ENCODE results near the gene ABCA4.

Gene ABCA4

DNA sequence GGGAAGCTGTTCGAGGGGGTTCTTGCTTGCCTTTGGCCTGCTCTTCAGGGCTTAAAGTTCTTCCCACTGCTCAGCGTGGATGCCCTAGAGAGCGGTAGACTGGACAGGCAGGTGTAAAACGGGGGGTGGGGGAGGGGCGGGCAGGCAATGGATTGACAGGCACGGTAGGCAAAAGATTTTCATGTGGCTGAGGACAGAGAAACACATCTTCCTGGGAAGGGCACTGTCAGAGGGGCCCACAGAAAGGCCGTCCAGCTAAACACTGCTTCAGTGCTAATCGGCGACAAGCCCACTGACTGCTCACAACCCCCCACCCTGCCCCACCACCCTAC, 412 bp downstream of the ABCA4 start:
- Histone ChIP-seq H3K18ac (ENCODE audit: low read length) (peak overlapping the region; percentile 33), H3K4me1 (ENCODE audit: control insufficient read depth in 1 of 2, insufficient read depth in 2 of 2, low read length in 2 of 2) (peaks cover 41 to 52% of the 10 kb centered on the region in 2 experiments), H2BK5ac (ENCODE audit: low read depth, low read length, poor library complexity) (peak overlapping the region; percentile 85), H3K9me3 (ENCODE audit: insufficient read depth, low read depth, low read length) (no peaks in the 10 kb centered on the region), H3K4me2 (ENCODE audit: low read length) (no peak overlapping the region), H2BK120ac (ENCODE audit: insufficient read depth, low read length, poor library complexity) (peak overlapping the region; percentile 91), H3K4ac (ENCODE audit: low read depth, low read length) (peak overlapping the region; percentile 43), H3K4me3 (ENCODE audit: low read depth, low read length) (no peak overlapping the region), H2AK5ac (ENCODE audit: low read length) (peak overlapping the region; percentile 81), H4K8ac (ENCODE audit: low read depth, low read length) (peak overlapping the region; percentile 63), H3K79me2 (ENCODE audit: control insufficient read depth, insufficient read depth, low read length, poor library complexity) (peaks cover 16% of the 10 kb centered on the region), H2AFZ (ENCODE audit: insufficient read depth, low read length, poor library complexity) (no peak overlapping the region), H3K27ac (ENCODE audit: low read depth, low read length) (peak overlapping the region; percentile 100), H4K91ac (ENCODE audit: low read depth, low read length) (peak overlapping the region; percentile 78), H2BK12ac (ENCODE audit: low read length) (peak overlapping the region; percentile 70), H3K9ac (ENCODE audit: low read length) (no peak overlapping the region), H3K79me1 (ENCODE audit: low read length) (peaks cover 53% of the 10 kb centered on the region), H3K14ac (ENCODE audit: low read length) (peak overlapping the region; percentile 69), H3K23ac (ENCODE audit: low read length) (no peak overlapping the region), H3K36me3 (ENCODE audit: control insufficient read depth in 1 of 2, insufficient read depth in 2 of 2, low read length in 2 of 2) (no peaks in the 10 kb centered on the region), H4K12ac (ENCODE audit: low read depth, low read length) (no peak overlapping the region), H3K27me3 (ENCODE audit: insufficient read depth, low read length) (no peaks in the 10 kb centered on the region)
- no CpG with 5 or more reads among the region's 9 CpGs for WGBS (ENCODE audit: extremely low coverage, insufficient coverage, insufficient read length)
- no peak for DNase-seq

DNA sequence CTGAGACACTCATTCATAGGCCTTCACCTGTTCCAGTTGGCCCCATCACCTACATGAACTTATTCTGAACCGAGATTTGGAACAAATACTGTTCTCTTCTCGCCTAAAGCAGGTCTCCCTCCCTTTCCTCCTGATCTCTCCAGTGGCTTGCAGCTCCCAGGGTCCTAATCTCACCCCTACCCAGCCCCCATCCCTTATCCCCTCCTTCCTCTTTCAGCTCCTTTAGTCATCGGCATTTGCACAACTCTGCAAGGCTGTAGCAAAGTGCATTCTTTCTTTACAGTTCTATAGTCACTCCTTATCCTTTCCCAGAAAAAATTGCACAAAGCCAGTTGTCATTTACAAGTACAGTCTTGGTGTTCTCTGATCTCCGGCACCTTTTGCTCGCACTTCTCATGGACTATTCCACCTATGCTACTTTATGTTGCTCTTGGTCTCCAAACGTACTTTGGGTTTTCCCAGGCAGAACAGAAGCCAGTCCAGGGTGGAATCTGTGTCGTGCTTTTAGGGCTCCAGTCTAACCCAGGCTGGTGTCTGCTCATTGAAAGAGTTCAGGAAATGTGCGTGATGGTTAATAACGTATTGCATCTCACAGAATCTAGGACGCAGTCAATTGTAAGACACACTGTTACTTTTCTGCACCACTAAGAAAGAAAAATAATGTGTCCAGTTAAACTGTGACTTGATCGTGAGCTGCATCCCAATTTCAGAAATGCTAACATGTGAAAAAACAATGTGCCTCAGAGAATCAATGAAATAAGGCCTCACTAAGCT, 965 bp downstream of the ABCA4 start:
- Histone ChIP-seq H3K36me3 (ENCODE audit: control insufficient read depth in 1 of 2, insufficient read depth in 2 of 2, low read length in 2 of 2) (no peaks in the 10 kb centered on the region), H4K91ac (ENCODE audit: low read depth, low read length) (peak overlapping the region; percentile 96), H4K8ac (ENCODE audit: low read depth, low read length) (peak overlapping the region; percentile 76), H2AK5ac (ENCODE audit: low read length) (peak overlapping the region; percentile 81), H3K14ac (ENCODE audit: low read length) (peak overlapping the region; percentile 92), H3K4me2 (ENCODE audit: low read length) (no peak overlapping the region), H2BK5ac (ENCODE audit: low read depth, low read length, poor library complexity) (peak overlapping the region; percentile 85), H3K79me1 (ENCODE audit: low read length) (peaks cover 59% of the 10 kb centered on the region), H2AFZ (ENCODE audit: insufficient read depth, low read length, poor library complexity) (no peak overlapping the region), H3K23ac (ENCODE audit: low read length) (no peak overlapping the region), H3K4me1 (ENCODE audit: control insufficient read depth in 1 of 2, insufficient read depth in 2 of 2, low read length in 2 of 2) (peaks cover 45 to 55% of the 10 kb centered on the region in 2 experiments), H3K9ac (ENCODE audit: low read length) (no peak overlapping the region), H3K27ac (ENCODE audit: low read depth, low read length) (peak overlapping the region; percentile 100), H3K4ac (ENCODE audit: low read depth, low read length) (peak overlapping the region; percentile 59), H3K79me2 (ENCODE audit: control insufficient read depth, insufficient read depth, low read length, poor library complexity) (peaks cover 16% of the 10 kb centered on the region), H3K27me3 (ENCODE audit: insufficient read depth, low read length) (no peaks in the 10 kb centered on the region), H3K9me3 (ENCODE audit: insufficient read depth, low read depth, low read length) (no peaks in the 10 kb centered on the region), H3K4me3 (ENCODE audit: low read depth, low read length) (no peak overlapping the region), H2BK120ac (ENCODE audit: insufficient read depth, low read length, poor library complexity) (peak overlapping the region; percentile 97), H2BK12ac (ENCODE audit: low read length) (peak overlapping the region; percentile 98), H3K18ac (ENCODE audit: low read length) (peak overlapping the region; percentile 33), H4K12ac (ENCODE audit: low read depth, low read length) (no peak overlapping the region)
- WGBS (ENCODE audit: extremely low coverage, insufficient coverage, insufficient read length) = no CpG with 5 or more reads among the region's 11 CpGs
- DNase-seq = peak; percentile 55 to 63

DNA sequence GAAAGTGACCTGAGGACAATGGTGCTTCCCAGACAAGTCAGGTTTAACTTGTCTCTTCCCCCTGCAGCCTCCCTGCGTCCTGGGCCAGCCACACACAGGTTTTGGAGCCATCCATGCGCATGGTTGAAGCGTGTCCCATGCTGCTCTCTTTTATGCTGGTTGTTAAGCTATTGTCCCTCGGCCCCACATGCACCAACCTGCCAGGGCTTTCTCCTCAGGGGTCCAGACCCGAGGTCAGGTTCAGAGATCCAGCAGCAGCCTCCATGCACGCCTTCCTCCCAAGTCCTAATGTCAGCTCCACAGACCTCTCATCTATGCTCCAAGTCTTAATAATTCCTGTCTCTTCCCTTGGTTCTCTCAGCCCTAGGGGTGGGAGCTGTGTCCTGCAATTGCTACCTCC, 1.6 kb downstream of the ABCA4 start:
- no peaks in the 10 kb centered on the region for H3K36me3 ChIP-seq (ENCODE audit: control insufficient read depth in 1 of 2, insufficient read depth in 2 of 2, low read length in 2 of 2)
- H3K18ac ChIP-seq (ENCODE audit: low read length) = peak overlapping the region; percentile 88
- peaks cover 16% of the 10 kb centered on the region for H3K79me2 ChIP-seq (ENCODE audit: control insufficient read depth, insufficient read depth, low read length, poor library complexity)
- H3K9ac ChIP-seq (ENCODE audit: low read length) = no peak overlapping the region
- H3K4me3 ChIP-seq (ENCODE audit: low read depth, low read length) = no peak overlapping the region
- no peak overlapping the region for H3K4me2 ChIP-seq (ENCODE audit: low read length)
- peak in 1 of 2 donors; percentile 23 for DNase-seq
- no peaks in the 10 kb centered on the region for H3K9me3 ChIP-seq (ENCODE audit: insufficient read depth, low read depth, low read length)
- H3K23ac ChIP-seq (ENCODE audit: low read length) = no peak overlapping the region
- peak overlapping the region; percentile 83 for H2BK5ac ChIP-seq (ENCODE audit: low read depth, low read length, poor library complexity)
- peak overlapping the region; percentile 60 for H2AK5ac ChIP-seq (ENCODE audit: low read length)
- peak overlapping the region; percentile 96 for H4K91ac ChIP-seq (ENCODE audit: low read depth, low read length)
- H4K12ac ChIP-seq (ENCODE audit: low read depth, low read length) = peak overlapping the region; percentile 33
- peak overlapping the region; percentile 98 for H2BK12ac ChIP-seq (ENCODE audit: low read length)
- peak overlapping the region; percentile 59 for H3K4ac ChIP-seq (ENCODE audit: low read depth, low read length)
- H3K79me1 ChIP-seq (ENCODE audit: low read length) = peaks cover 63% of the 10 kb centered on the region
- H3K4me1 ChIP-seq (ENCODE audit: control insufficient read depth in 1 of 2, insufficient read depth in 2 of 2, low read length in 2 of 2) = peaks cover 45 to 55% of the 10 kb centered on the region in 2 experiments
- H4K8ac ChIP-seq (ENCODE audit: low read depth, low read length) = peak overlapping the region; percentile 76
- no peak overlapping the region for H2AFZ ChIP-seq (ENCODE audit: insufficient read depth, low read length, poor library complexity)
- WGBS (ENCODE audit: extremely low coverage, insufficient coverage, insufficient read length) = no CpG with 5 or more reads among the region's 6 CpGs
- H3K14ac ChIP-seq (ENCODE audit: low read length) = peak overlapping the region; percentile 92
- peak overlapping the region; percentile 100 for H3K27ac ChIP-seq (ENCODE audit: low read depth, low read length)
- no peaks in the 10 kb centered on the region for H3K27me3 ChIP-seq (ENCODE audit: insufficient read depth, low read length)
- peak overlapping the region; percentile 97 for H2BK120ac ChIP-seq (ENCODE audit: insufficient read depth, low read length, poor library complexity)

DNA sequence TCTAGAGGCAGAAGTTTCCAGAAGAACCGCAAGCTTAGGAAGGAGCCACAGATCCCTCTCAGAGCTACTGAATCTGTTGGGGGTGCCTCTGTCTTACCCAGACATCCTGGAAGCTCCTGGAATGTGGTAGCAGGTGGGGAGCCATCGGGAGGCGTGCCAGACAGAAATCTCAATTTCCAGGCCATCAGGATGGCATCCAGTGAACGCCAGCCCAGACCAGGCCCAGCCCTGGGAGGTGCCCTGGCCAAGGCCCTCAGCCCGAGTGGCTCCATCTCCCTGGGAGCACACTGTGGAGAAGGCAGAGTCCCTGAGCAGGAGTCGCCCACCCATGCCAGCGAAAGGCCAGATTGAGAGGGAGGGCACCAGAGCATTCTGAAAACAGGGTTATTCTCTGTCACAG, 2.5 kb downstream of the ABCA4 start:
- WGBS (ENCODE audit: extremely low coverage, insufficient coverage, insufficient read length) = no CpG with 5 or more reads among the region's 7 CpGs
- no peak overlapping the region for H3K9ac ChIP-seq (ENCODE audit: low read length)
- no peaks in the 10 kb centered on the region for H3K27me3 ChIP-seq (ENCODE audit: insufficient read depth, low read length)
- H3K36me3 ChIP-seq (ENCODE audit: control insufficient read depth in 1 of 2, insufficient read depth in 2 of 2, low read length in 2 of 2) = no peaks in the 10 kb centered on the region
- peaks cover 45 to 59% of the 10 kb centered on the region in 2 experiments for H3K4me1 ChIP-seq (ENCODE audit: control insufficient read depth in 1 of 2, insufficient read depth in 2 of 2, low read length in 2 of 2)
- peak overlapping the region; percentile 72 for H4K12ac ChIP-seq (ENCODE audit: low read depth, low read length)
- peaks cover 16% of the 10 kb centered on the region for H3K79me2 ChIP-seq (ENCODE audit: control insufficient read depth, insufficient read depth, low read length, poor library complexity)
- peak overlapping the region; percentile 100 for H4K91ac ChIP-seq (ENCODE audit: low read depth, low read length)
- H3K23ac ChIP-seq (ENCODE audit: low read length) = no peak overlapping the region
- H2BK5ac ChIP-seq (ENCODE audit: low read depth, low read length, poor library complexity) = peak overlapping the region; percentile 100
- H3K18ac ChIP-seq (ENCODE audit: low read length) = peak overlapping the region; percentile 100
- H3K4ac ChIP-seq (ENCODE audit: low read depth, low read length) = peak overlapping the region; percentile 99
- H3K9me3 ChIP-seq (ENCODE audit: insufficient read depth, low read depth, low read length) = no peaks in the 10 kb centered on the region
- H2AFZ ChIP-seq (ENCODE audit: insufficient read depth, low read length, poor library complexity) = peak overlapping the region; percentile 79
- peaks cover 67% of the 10 kb centered on the region for H3K79me1 ChIP-seq (ENCODE audit: low read length)
- peak; percentile 24 to 46 for DNase-seq
- H3K27ac ChIP-seq (ENCODE audit: low read depth, low read length) = peak overlapping the region; percentile 100
- H3K4me2 ChIP-seq (ENCODE audit: low read length) = no peak overlapping the region
- peak overlapping the region; percentile 100 for H2BK120ac ChIP-seq (ENCODE audit: insufficient read depth, low read length, poor library complexity)
- peak overlapping the region; percentile 95 for H4K8ac ChIP-seq (ENCODE audit: low read depth, low read length)
- H3K4me3 ChIP-seq (ENCODE audit: low read depth, low read length) = no peak overlapping the region
- H2AK5ac ChIP-seq (ENCODE audit: low read length) = peak overlapping the region; percentile 96
- peak overlapping the region; percentile 100 for H3K14ac ChIP-seq (ENCODE audit: low read length)
- peak overlapping the region; percentile 100 for H2BK12ac ChIP-seq (ENCODE audit: low read length)
